ENCODE measurements around the gene ROCK1. TPM values are rescaled to one million over a fixed set of nuclear protein-coding genes. Genes with fewer than 3 reads are reported as not detected.

Gene ROCK1
- total and polyA plus RNA-seq, 2 donors (not counting 3 experiments of a cell fraction or from before 2014, with no cell fraction given) = 5.3 to 53.0 TPM

- intact Hi-C loops (cut with micrococcal nuclease) = loop anchor here (10.0 kb wide), 1 partner anchor 96 kb away; no protein-coding TSS in a partner anchor
- H3K36me3 ChIP-seq (ENCODE audit: control insufficient read depth in 2 of 2, extremely low read depth in 1 of 2, insufficient read depth in 2 of 2, low read length in 2 of 2) = no peaks in the 10 kb centered on the region
- TF ChIP-seq MYC (IDR thresholded peaks at IDR 0.05; ENCODE audit: low read depth, low read length) (no peak), EZH2 (IDR thresholded peaks at IDR 0.05; ENCODE audit: borderline replicate concordance, low read depth, low read length, severe bottlenecking) (no peak), POLR2A (IDR thresholded peaks at IDR 0.05; ENCODE audit: low read depth, low read length) (no peak), POLR2AphosphoS5 (IDR thresholded peaks at IDR 0.05; ENCODE audit: insufficient read depth, low read depth, low read length) (no peak), GATA2 (IDR thresholded peaks at IDR 0.05; ENCODE audit: insufficient read depth, insufficient read length, low read depth, low read length) (no peak), MAX (IDR thresholded peaks at IDR 0.05; ENCODE audit: insufficient read depth, insufficient read length) (no peak), JUN (IDR thresholded peaks at IDR 0.05; ENCODE audit: borderline replicate concordance, insufficient read depth, insufficient read length, low read depth) (no peak), FOS (IDR thresholded peaks at IDR 0.05; ENCODE audit: borderline replicate concordance, insufficient read depth, low read length) (no peak)
- TF ChIP-seq, protein P1, sequence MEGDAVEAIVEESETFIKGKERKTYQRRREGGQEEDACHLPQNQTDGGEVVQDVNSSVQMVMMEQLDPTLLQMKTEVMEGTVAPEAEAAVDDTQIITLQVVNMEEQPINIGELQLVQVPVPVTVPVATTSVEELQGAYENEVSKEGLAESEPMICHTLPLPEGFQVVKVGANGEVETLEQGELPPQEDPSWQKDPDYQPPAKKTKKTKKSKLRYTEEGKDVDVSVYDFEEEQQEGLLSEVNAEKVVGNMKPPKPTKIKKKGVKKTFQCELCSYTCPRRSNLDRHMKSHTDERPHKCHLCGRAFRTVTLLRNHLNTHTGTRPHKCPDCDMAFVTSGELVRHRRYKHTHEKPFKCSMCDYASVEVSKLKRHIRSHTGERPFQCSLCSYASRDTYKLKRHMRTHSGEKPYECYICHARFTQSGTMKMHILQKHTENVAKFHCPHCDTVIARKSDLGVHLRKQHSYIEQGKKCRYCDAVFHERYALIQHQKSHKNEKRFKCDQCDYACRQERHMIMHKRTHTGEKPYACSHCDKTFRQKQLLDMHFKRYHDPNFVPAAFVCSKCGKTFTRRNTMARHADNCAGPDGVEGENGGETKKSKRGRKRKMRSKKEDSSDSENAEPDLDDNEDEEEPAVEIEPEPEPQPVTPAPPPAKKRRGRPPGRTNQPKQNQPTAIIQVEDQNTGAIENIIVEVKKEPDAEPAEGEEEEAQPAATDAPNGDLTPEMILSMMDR (IDR thresholded peaks at IDR 0.05; ENCODE audit: extremely low read depth in 1 of 2, insufficient read depth in 1 of 2, low read depth in 1 of 2, low read length in 2 of 2) = no peak
- peaks cover 3% of the 10 kb centered on the region for H3K4me1 ChIP-seq (ENCODE audit: control insufficient read depth, extremely low read depth, insufficient read depth, low read length)
- no peak overlapping the region for H3K27ac ChIP-seq (ENCODE audit: insufficient read depth, low read depth, low read length)
- H3K27me3 ChIP-seq (ENCODE audit: control insufficient read depth in 2 of 2, insufficient read depth in 2 of 2, low read length in 2 of 2) = no peaks in the 10 kb centered on the region
- H3K79me2 ChIP-seq (ENCODE audit: control insufficient read depth, insufficient read depth, low read length) = peaks cover 99% of the 10 kb centered on the region
- no peaks in the 10 kb centered on the region for H3K9me3 ChIP-seq (replicated peaks; ENCODE audit: control insufficient read depth, insufficient read depth, low read length)
- no peak overlapping the region for H3K4me3 ChIP-seq (replicated peaks in 1 of 3; ENCODE audit: insufficient read depth in 1 of 3, low read depth in 1 of 3, low read length in 3 of 3)
- no peaks in the 10 kb centered on the region for H3K9me1 ChIP-seq (replicated peaks; ENCODE audit: control insufficient read depth, extremely low read depth, insufficient read depth, low read length)
- H2AFZ ChIP-seq (ENCODE audit: low read depth, low read length) = no peak overlapping the region
- ChIA-PET CTCF (interaction anchor here (1.6 kb wide), 1 partner anchor 10 kb away, joined by 5 read pairs; the partner anchor contains the start of gene ROCK1), POLR2A (no interaction called here)
- H3K4me2 ChIP-seq (ENCODE audit: insufficient read depth, low read length) = no peak overlapping the region
- no peak for FAIRE-seq
- H4K20me1 ChIP-seq (replicated peaks; ENCODE audit: control insufficient read depth, extremely low read depth, insufficient read depth, low read length) = peaks cover 41% of the 10 kb centered on the region
- dilution Hi-C loops (cut with MboI; ENCODE audit: extremely low pct_ligation_motif_present, low sequenced_read_pairs) = no loop called here
- H3K9ac ChIP-seq (replicated peaks; ENCODE audit: extremely low read depth, insufficient read depth, low read length) = no peak overlapping the region
- DNase-seq (ENCODE audit: low read depth, low spot score) = no peak
- no TSS peak for BruUV-seq (replicated peaks)
Observed at GRCh38 chr18:21101172-21101571, 10.4 kb downstream of the ROCK1 start.
